ENCODE data around the gene NCK1.
A peak's percentile ranks its signal among the peaks of the same experiment; 100 is the strongest.
"Not testable (repeated sequence)": the region's sequence is repeated elsewhere in the genome, so short reads cannot be mapped to it uniquely, and the experiment has no call there.

Gene NCK1

GRCh38 chr3:136862617-136863322 is 762 bp downstream of the NCK1 start:
- DNase-seq (ENCODE audit: low read depth), result peak; percentile 14

- no peak for DNase-seq (ENCODE audit: low read depth)
These were observed 7.3 kb downstream of the NCK1 start for GRCh38 chr3:136869282-136869681.

- DNase-seq (ENCODE audit: low read depth), result not testable (repeated sequence)
These were observed 10.2 kb downstream of the NCK1 start for GRCh38 chr3:136872258-136872657.

GRCh38 chr3:136879510-136879909 is 17.5 kb downstream of the NCK1 start:
- not testable (repeated sequence) for DNase-seq (ENCODE audit: low read depth)

GRCh38 chr3:136882571-136882970 is 20.6 kb downstream of the NCK1 start:
- DNase-seq (ENCODE audit: low read depth), result no peak

- DNase-seq (ENCODE audit: low read depth), result no peak
These were observed 22.1 kb downstream of the NCK1 start for GRCh38 chr3:136883967-136884720.

- no peak for DNase-seq (ENCODE audit: low read depth)
These were observed 23.6 kb downstream of the NCK1 start for GRCh38 chr3:136885357-136886213.

GRCh38 chr3:136889947-136890346 is 27.9 kb downstream of the NCK1 start:
- DNase-seq (ENCODE audit: low read depth), result no peak

- no peak for DNase-seq (ENCODE audit: low read depth)
These were observed 30.2 kb downstream of the NCK1 start for GRCh38 chr3:136891934-136892855.

GRCh38 chr3:136893848-136894443 is 31.9 kb downstream of the NCK1 start:
- no peak for DNase-seq (ENCODE audit: low read depth)

- DNase-seq (ENCODE audit: low read depth), result not testable (repeated sequence)
These were observed 35.2 kb downstream of the NCK1 start for GRCh38 chr3:136897171-136897570.

GRCh38 chr3:136898549-136898948 is 36.5 kb downstream of the NCK1 start:
- DNase-seq (ENCODE audit: low read depth), result no peak

- DNase-seq (ENCODE audit: low read depth), result no peak
These were observed 36.9 kb downstream of the NCK1 start for GRCh38 chr3:136898954-136899353.

GRCh38 chr3:136899622-136900158 is 37.7 kb downstream of the NCK1 start:
- no peak for DNase-seq (ENCODE audit: low read depth)

- not testable (repeated sequence) for DNase-seq (ENCODE audit: low read depth)
These were observed 38.7 kb downstream of the NCK1 start for GRCh38 chr3:136900694-136901093.

GRCh38 chr3:136901391-136901790 is 39.4 kb downstream of the NCK1 start:
- DNase-seq (ENCODE audit: low read depth), result no peak

- DNase-seq (ENCODE audit: low read depth), result not testable (repeated sequence)
These were observed 40.5 kb downstream of the NCK1 start for GRCh38 chr3:136902530-136902929.

- no peak for DNase-seq (ENCODE audit: low read depth)
These were observed 41.9 kb downstream of the NCK1 start for GRCh38 chr3:136903899-136904298.

- DNase-seq (ENCODE audit: low read depth), result no peak
These were observed 42.7 kb downstream of the NCK1 start for GRCh38 chr3:136904746-136905145.

- DNase-seq (ENCODE audit: low read depth), result no peak
These were observed 43.5 kb downstream of the NCK1 start for GRCh38 chr3:136905549-136905948.

GRCh38 chr3:136906725-136907124 is 44.7 kb downstream of the NCK1 start:
- DNase-seq (ENCODE audit: low read depth), result no peak

All from activated T-cell treated with anti-CD3 and anti-CD28 coated beads for 24 hours (primary cell).